Measurements from ENCODE around the gene LDLRAD4. TPM values are rescaled to one million over a fixed set of nuclear protein-coding genes. Genes with fewer than 3 reads are reported as not detected.

Gene LDLRAD4
- total RNA-seq, 2 donors from 2014 or later, result 33.1 to 41.2 TPM

DNA sequence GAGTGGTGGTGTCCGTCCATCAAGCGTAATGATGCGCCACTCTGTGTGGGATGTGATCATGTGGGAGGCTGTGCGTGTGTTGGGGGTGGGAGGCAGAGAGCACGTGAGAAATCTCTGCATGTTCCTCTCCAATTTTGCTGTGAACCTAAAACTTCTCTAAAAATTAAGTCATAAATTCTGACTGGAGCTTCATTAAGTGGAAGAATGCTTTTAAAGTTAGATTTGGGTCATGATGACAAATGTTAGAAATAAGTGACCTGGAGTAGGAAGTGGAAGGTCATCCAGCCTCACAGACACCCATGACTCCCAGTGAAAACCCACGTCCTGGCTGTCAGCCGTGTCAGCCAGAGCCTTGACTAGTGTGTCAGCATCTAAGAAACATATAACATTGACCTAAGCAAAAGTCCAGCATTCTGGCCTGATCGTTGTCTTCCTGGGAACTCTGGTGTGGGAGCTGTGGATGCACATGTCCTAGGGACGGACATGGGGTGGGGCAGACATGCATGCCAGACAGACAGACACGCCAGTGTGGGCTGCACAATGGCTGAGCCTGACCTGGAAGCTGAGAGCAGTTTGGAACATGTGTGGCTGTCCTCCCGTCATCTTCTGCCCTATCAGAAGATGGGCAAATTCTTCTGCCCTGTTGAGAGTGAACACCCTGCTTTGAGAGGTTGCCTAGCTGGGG, 262.2 kb downstream of the LDLRAD4 start:
- peaks cover 0 to 5% of the 10 kb centered on the region in 2 donors for H3K4me1 ChIP-seq
- H3K9me3 ChIP-seq, result no peaks in the 10 kb centered on the region
- TF ChIP-seq, protein P1, sequence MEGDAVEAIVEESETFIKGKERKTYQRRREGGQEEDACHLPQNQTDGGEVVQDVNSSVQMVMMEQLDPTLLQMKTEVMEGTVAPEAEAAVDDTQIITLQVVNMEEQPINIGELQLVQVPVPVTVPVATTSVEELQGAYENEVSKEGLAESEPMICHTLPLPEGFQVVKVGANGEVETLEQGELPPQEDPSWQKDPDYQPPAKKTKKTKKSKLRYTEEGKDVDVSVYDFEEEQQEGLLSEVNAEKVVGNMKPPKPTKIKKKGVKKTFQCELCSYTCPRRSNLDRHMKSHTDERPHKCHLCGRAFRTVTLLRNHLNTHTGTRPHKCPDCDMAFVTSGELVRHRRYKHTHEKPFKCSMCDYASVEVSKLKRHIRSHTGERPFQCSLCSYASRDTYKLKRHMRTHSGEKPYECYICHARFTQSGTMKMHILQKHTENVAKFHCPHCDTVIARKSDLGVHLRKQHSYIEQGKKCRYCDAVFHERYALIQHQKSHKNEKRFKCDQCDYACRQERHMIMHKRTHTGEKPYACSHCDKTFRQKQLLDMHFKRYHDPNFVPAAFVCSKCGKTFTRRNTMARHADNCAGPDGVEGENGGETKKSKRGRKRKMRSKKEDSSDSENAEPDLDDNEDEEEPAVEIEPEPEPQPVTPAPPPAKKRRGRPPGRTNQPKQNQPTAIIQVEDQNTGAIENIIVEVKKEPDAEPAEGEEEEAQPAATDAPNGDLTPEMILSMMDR (IDR thresholded peaks at IDR 0.05), result no peak
- DNase-seq (ENCODE audit: low spot score), result no peak
- H3K27ac ChIP-seq, result no peak overlapping the region
- H3K27me3 ChIP-seq, result no peaks in the 10 kb centered on the region
- no peaks in the 10 kb centered on the region for H3K36me3 ChIP-seq
- no peak overlapping the region for H3K4me3 ChIP-seq

DNA sequence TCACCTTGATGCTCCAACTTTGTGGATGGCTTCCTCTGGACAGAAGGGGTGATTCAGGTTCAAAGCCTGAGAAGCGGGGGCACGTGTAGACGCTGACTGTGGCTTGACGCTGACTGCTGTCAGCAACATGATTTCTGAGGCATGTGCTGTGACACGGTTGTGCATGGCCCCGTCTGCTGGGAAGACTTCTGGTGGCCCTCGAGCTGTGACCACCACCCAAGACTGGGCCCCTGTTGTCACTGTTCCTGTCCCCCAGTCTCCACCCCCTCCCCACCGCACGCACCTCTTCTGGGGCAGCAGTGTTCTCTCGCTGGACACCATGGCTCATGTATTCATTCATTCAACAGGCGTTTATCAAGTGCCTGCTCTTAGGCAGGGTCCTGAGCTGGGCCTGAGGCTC, 262.8 kb downstream of the LDLRAD4 start:
- peaks cover 0 to 5% of the 10 kb centered on the region in 2 donors for H3K4me1 ChIP-seq
- H3K4me3 ChIP-seq, result no peak overlapping the region
- no peak overlapping the region for H3K27ac ChIP-seq
- H3K36me3 ChIP-seq, result no peaks in the 10 kb centered on the region
- DNase-seq (ENCODE audit: low spot score), result no peak
- H3K9me3 ChIP-seq, result no peaks in the 10 kb centered on the region
- H3K27me3 ChIP-seq, result no peaks in the 10 kb centered on the region
- TF ChIP-seq, protein P1 (IDR thresholded peaks at IDR 0.05), result no peak

DNA sequence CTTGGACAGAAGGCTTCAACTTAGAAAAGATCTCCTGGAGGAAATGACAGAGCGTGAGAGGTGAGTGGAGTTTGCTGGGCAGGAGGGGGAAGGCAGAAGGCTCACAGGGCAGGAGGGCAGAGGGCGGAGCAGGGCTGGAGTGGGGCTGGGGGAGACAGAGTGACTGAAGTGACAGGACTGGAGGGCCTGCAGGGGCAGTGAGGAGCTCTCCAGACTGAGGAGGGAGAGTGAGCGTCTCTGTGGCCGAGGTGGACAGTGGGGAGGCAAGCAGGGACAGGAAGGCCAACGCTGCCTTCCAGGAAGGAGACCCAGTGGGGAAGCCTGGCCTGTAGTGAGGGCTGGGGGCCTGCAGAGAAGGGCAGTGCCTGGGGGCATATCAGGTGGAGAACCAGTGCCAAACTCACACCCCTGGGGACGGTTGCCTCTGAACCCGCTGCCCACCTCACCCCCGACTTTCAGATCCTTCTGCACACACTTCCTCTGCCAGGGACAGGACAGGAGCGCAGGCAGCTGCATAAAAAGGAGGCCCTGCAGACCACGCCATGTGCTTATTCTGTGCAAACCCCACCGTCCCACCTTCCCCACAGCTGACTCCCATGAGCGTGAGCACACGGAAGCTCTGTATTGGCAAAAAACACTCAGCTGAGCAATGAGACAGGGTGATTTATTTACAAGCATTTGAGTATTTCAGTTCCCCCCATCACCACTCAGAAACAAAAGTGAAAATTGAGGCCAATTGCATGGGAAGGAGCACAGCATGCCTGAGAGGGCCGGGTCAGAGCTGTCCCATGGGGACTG, 263.5 kb downstream of the LDLRAD4 start:
- TF ChIP-seq, protein P1 (IDR thresholded peaks at IDR 0.05), result no peak
- H3K27ac ChIP-seq, result no peak overlapping the region
- no peaks in the 10 kb centered on the region for H3K9me3 ChIP-seq
- no peaks in the 10 kb centered on the region for H3K36me3 ChIP-seq
- no peaks in the 10 kb centered on the region for H3K27me3 ChIP-seq
- no peak overlapping the region for H3K4me3 ChIP-seq
- peaks cover 0 to 3% of the 10 kb centered on the region in 2 donors for H3K4me1 ChIP-seq
- no peak for DNase-seq (ENCODE audit: low spot score)

DNA sequence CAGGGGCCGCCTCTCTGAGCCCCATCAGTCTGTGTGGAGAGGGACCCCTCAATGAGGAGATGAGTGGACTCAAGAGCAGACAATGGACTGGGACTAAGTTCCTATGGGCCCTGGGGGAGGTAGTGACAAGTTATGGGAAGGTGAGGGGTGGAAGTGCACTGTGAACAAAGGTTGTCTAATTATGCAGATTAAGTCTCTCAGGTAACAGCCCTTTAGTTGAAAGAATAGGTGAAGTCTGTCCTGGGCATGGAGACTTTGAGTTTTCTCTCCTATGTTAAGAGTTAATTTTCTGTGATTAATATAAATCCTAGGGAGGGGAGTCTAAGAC, 264.0 kb downstream of the LDLRAD4 start:
- Histone ChIP-seq H3K36me3 (no peaks in the 10 kb centered on the region), H3K9me3 (no peaks in the 10 kb centered on the region), H3K27me3 (no peaks in the 10 kb centered on the region), H3K4me1 (no peaks in the 10 kb centered on the region), H3K27ac (no peak overlapping the region), H3K4me3 (no peak overlapping the region)
- DNase-seq (ENCODE audit: low spot score), result no peak
- TF ChIP-seq, protein P1 (IDR thresholded peaks at IDR 0.05), result no peak

DNA sequence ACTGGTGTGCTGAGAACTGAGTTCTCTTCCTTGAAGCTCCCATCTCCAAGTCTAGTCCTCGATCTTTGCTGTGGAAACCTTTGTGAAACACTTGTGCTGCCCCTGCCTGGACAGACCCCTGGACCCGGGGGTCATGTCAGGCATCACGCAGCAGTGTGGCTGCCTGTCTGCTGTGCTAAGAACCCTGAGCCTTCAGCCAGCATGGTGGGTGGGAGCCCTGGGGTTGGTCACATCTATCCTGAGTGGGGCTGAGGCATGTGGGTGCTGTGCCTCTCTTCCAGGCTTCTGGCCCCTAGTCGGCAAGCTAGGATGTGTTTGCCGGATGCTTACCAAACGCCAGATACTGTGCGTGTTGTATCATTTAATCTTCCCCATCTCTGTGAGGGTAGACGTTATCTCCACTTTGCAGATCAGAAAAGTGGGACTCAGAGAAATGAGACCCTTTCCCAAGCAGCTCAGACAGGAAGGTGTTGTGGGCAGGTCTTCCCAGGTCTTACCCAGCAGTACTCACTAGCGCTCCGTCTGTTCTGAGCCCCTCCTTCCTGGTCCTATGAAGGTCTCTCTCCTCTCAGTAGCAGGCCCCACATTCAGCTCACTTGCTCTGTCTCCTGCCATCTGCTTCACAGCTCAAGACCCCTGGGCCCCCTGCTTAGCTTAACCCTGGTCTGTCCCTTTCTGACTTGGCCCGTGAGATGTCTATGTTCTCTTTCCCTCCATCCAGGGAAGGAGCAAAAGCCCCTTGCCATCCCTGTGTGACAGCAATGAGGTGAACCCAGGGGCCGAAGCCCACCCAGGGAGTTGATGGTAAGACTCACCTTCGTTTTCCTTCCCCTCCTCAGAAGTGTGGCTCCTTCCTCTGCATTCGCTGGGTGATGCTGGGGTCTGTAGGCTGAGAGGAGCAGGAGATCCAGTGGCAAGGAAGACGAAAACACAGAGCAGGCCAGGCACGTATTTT, 265.0 kb downstream of the LDLRAD4 start:
- no peaks in the 10 kb centered on the region for H3K36me3 ChIP-seq
- no peak overlapping the region for H3K27ac ChIP-seq
- H3K27me3 ChIP-seq, result no peaks in the 10 kb centered on the region
- no peak overlapping the region for H3K4me3 ChIP-seq
- H3K9me3 ChIP-seq, result no peaks in the 10 kb centered on the region
- TF ChIP-seq, protein P1 (IDR thresholded peaks at IDR 0.05), result no peak
- DNase-seq (ENCODE audit: low spot score), result no peak
- H3K4me1 ChIP-seq, result no peaks in the 10 kb centered on the region
